Tibial nerve (tissue), 4 donors: ENCODE measurements around the gene EPGN.

Experiments used
- EP300 ChIP-seq, 2 donors: sonication (generic); formaldehyde crosslinking; IDR thresholded peaks; one replicate each; pipeline ENCODE4 v1.6.1; 2017; ENCODE audit warnings: antibody characterized with exemption in 2 of 2, mild to moderate bottlenecking in 1 of 2
- POLR2A ChIP-seq, 2 donors: fragments of 450-650 bp; IDR thresholded peaks; one replicate each; pipeline ENCODE4 v1.6.1; 2017; ENCODE audit warnings: antibody characterized with exemption in 2 of 2, mild to moderate bottlenecking in 2 of 2, moderate library complexity in 2 of 2
- TF ChIP-seq, protein P1 (sequence below), 5 experiments: fragments of 200-600 bp in 3 of 5; fragments of 450-650 bp in 2 of 5; sonication (generic) in 3 of 5; IDR thresholded peaks; one replicate each; pipeline ENCODE4 v1.5.1; 2016 to 2019; ENCODE audit warnings: antibody characterized with exemption in 5 of 5, mild to moderate bottlenecking in 3 of 5, moderate library complexity in 2 of 5

DNA sequence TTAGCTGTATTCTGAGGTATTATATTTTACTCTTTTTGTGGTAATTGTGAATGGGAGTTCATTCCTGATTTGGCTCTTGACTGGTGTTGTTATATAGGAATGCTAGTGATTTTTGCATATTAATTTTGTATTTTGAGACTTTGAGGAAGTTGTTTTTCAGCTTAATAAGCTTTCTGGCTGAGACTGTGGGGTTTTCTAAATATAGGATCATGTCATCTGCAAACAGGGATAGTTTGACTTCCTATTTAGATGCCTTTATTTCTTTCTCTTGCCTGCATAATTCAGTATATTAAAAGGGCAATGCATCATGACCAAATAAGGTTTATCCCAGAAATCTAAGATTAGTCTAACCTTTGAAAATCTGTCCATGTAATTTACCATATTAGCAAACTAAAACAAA is 44.7 kb upstream of the EPGN start:
- TF ChIP-seq POLR2A (IDR thresholded peaks at IDR 0.05) (no peak), EP300 (IDR thresholded peaks at IDR 0.05) (no peak)
- TF ChIP-seq, protein P1, sequence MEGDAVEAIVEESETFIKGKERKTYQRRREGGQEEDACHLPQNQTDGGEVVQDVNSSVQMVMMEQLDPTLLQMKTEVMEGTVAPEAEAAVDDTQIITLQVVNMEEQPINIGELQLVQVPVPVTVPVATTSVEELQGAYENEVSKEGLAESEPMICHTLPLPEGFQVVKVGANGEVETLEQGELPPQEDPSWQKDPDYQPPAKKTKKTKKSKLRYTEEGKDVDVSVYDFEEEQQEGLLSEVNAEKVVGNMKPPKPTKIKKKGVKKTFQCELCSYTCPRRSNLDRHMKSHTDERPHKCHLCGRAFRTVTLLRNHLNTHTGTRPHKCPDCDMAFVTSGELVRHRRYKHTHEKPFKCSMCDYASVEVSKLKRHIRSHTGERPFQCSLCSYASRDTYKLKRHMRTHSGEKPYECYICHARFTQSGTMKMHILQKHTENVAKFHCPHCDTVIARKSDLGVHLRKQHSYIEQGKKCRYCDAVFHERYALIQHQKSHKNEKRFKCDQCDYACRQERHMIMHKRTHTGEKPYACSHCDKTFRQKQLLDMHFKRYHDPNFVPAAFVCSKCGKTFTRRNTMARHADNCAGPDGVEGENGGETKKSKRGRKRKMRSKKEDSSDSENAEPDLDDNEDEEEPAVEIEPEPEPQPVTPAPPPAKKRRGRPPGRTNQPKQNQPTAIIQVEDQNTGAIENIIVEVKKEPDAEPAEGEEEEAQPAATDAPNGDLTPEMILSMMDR (IDR thresholded peaks at IDR 0.05) = no peak
